NCI-H748 treated with DMSO at 0.1 percent for 48 hours (cell line): ENCODE data around the gene FLACC1.

Experiments
- DNase-seq: peaks from one replicate; lab custom pipeline; 2025; lab: John Stamatoyannopoulos, UW

FLACC1 gene

DNA sequence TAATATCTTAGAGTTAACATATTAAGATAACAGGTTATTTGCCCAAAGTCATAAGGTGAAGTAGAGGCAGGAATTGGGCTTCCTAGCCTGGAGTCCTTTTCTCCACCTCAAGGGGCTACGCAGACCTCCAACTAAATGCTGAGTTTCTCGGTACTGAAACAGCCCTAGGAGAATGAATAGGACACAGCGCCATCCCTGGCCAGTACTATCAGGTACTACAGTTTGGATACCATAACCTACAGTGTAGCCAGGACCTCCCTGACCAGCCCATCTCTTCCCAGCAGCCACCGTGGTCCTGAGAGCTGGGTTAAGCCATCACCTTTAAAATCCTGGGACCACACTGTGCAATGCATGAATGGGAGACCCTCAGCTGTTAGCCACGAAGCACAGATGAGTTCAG, 81.2 kb downstream of the FLACC1 start:
- DNase-seq = no peak

- no peak for DNase-seq
These were observed 82.1 kb downstream of the FLACC1 start for GRCh38 chr2:201275069-201275468.

- DNase-seq = no peak
These were observed 83.7 kb downstream of the FLACC1 start for GRCh38 chr2:201273330-201273983.

DNA sequence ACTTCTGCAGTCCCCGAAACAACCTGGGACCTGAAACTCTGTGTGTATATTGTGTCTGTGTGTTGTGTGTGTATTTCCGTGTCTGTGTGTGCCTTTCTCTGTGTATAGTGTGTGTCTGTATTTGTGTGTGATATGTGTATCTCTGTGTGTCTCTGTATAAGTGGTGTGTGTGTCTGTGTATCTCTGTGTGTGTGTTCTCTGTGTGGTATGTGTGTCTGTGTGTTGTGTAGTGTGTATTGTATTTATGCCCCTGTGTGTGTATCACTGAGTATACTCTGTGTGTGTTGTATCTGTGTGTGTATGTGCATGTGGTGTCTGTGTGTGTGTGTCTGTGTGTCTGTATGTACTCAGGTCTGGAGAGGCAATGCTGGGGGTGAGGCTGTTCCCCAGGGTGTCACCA, 85.2 kb downstream of the FLACC1 start:
- no peak for DNase-seq

- no peak for DNase-seq
These were observed 86.7 kb downstream of the FLACC1 start for GRCh38 chr2:201270293-201271001.

- DNase-seq = no peak
These were observed 87.4 kb downstream of the FLACC1 start for GRCh38 chr2:201269764-201270163.

- no peak for DNase-seq
These were observed 89.7 kb downstream of the FLACC1 start for GRCh38 chr2:201267278-201268030.

DNA sequence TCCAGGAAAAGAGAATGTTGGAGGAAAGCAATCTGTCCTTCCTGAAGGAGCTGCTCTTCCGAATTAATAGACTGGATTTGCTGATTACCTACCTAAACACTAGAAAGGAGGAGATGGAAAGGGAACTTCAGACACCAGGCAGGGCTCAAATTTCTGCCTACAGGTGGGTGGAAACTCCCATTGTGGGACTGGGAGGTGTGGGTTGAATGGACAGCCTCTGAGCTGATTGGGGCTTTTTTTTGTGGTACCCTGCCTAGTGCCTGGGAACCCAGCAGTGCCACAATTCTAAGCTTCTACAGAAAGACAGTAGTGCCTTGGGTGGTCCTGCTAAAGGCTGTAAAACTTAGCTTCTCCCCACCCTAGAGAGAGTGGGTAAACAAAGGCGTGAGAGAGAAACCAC, 90.5 kb downstream of the FLACC1 start:
- DNase-seq = no peak

GRCh38 chr2:201264472-201265173, 92.5 kb downstream of the FLACC1 start:
- DNase-seq = no peak

- DNase-seq = no peak
These were observed 93.4 kb downstream of the FLACC1 start for GRCh38 chr2:201263779-201264178.

- DNase-seq = no peak
These were observed 94.4 kb downstream of the FLACC1 start for GRCh38 chr2:201262718-201263117.

GRCh38 chr2:201261906-201262305, 95.2 kb downstream of the FLACC1 start:
- DNase-seq = no peak

DNA sequence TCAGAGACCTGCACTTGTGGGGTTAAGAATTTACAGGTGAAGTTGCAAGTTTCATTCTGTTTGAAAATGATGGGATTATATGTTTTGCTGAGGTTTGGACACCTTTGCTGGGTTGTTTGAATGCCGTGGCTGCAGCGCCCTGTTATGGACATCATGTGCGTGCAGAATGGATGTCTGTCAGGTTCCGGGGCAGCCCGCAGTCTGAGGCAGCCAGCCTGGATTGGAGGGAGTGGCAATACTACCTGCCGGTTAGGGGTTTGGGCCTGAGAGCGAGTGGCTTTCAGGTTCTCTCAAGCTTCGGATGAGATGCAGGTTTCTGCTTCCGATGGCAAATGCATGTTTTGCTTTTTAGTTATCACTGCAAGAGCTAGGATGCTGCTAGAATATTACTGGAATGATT, 95.7 kb downstream of the FLACC1 start:
- DNase-seq = no peak

DNA sequence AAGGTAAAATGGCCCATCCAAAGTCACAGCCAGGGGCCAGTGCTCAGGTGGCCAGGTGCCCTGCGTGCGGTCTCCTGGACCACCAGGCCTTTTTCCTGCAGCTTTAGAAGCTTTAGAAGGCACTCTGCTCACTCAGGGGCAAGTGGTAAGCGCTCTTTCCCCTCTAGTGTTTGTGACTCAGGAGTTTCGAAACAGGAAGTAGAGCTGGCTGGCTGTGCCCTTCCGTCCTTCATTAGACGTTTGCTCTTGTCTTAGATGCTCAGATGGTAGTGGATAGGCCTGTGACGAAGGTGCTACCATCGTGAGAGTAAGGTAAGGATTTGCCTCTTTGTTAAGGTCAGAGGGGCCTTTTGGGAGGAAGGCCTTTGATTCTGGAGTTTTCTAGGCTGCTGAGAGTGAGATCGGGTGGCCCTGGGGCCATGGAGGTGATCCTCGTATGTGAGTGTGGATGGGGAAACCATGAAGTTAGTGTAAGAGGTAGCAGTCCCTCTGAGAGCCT, 96.8 kb downstream of the FLACC1 start, which contains the start of gene CASP8:
Gene CASP8 (plus strand): TSS at position 235 of the 499 bp plus-strand sequence. CDS start 5,951 bp downstream, outside the sequence.
- no peak for DNase-seq

GRCh38 chr2:201258666-201259615, 98.2 kb downstream of the FLACC1 start:
- DNase-seq = no peak

GRCh38 chr2:201257956-201258665, 99.0 kb downstream of the FLACC1 start:
- no peak for DNase-seq

DNA sequence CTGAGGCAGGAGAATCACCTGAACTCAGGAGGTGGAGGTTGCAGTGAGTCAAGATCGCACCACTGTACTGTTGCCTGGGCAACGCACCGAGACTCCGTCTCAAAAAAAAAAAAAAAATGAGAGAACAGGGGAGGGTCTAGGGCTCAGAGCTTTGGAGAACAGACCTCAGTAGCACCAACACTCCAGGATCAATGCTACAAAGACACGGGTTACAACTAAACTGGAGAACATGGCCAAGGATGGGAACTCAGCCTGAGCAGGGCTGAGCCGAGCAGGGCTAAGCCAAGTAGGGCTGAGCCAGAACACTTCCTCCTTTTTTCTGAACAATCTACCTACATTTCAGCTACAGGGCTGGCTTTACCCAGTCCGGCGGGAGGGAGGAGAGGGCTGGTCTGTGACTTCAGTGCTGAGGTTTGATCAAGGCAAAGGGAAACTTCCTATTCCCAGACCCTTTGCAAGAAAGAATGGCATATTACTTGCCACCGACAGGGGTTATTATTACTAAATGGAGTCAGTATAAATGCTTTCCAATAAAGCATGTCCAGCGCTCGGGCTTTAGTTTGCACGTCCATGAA, 99.7 kb downstream of the FLACC1 start:
- no peak for DNase-seq

DNA sequence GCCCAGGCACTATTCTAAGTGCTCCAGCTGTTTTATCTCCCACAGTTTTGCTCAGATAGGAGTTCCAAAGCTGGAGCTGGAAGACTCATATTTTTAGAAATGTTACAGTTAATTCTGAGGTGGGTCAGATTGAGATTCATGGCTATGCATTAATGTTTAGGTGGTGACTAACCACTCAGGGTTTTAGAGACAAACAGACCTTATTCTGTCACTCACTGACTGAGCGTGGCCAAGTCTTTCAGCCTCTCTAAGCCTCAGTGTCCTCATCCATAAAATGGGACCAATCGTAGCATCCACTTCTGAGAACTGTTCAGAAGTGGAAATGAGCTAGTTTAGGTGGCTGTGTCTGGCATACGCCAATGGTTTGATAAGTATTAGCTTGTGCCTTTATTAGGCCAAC, 101.1 kb downstream of the FLACC1 start:
- DNase-seq = no peak

GRCh38 chr2:201255408-201256033, 101.6 kb downstream of the FLACC1 start:
- no peak for DNase-seq
